Pericardium fibroblast (primary cell): ENCODE results near the gene CNTF. TPM values are rescaled to one million over a fixed set of nuclear protein-coding genes. Genes with fewer than 3 reads are reported as not detected.

ENCODE experiments used
- total RNA-seq: library from RNA; depleted of rRNA; stranded (reverse); fragments of >200 nt; gene quantifications from 2 replicates; pipeline ENCODE4 v1.2.3, GENCODE V29; 2015

Gene CNTF, protein sequence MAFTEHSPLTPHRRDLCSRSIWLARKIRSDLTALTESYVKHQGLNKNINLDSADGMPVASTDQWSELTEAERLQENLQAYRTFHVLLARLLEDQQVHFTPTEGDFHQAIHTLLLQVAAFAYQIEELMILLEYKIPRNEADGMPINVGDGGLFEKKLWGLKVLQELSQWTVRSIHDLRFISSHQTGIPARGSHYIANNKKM
- 0.12 and 0.17 TPM in 2 replicates for total RNA-seq

GRCh38 chr11:58622344-58622743, at the start of gene CNTF:
TSS of gene CNTF (plus strand) at chr11:58622665. CDS start at chr11:58622753, 88 bp downstream.

DNA sequence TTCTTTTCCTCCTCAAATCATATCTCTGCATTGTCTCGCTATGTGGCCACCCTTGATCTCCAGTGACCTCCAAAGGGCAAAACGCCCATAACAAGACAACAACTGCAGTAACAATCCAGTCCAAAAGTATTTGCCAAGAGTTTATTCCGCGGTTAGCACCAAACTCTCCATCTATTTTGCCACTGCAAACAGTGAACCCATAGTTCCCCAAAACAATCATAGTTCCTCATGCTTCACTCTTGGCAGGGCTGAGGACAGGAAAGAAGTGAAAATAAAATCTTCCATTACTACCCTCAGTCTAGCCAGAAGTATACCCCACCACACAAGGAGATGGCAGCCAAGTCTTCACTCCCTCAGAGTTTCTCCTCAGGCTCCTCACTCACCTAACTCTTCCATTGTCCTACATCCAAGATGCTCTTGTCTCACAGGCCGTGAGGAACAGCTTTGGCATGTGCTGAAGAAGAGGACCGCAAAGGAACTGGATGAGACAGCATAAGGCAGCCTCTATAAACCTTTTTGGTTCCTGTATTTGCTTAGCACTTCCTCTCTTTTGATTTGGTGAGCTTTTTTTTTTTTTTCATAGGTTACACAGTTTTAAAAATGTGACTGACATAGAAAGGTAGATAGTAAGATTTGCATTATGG, 47.0 kb upstream of the CNTF start, which contains the start of gene LPXN:
TSS of gene LPXN (minus strand) at position 480 of the 644 bp plus-strand sequence. CDS start at position 396, 84 bp downstream.

DNA sequence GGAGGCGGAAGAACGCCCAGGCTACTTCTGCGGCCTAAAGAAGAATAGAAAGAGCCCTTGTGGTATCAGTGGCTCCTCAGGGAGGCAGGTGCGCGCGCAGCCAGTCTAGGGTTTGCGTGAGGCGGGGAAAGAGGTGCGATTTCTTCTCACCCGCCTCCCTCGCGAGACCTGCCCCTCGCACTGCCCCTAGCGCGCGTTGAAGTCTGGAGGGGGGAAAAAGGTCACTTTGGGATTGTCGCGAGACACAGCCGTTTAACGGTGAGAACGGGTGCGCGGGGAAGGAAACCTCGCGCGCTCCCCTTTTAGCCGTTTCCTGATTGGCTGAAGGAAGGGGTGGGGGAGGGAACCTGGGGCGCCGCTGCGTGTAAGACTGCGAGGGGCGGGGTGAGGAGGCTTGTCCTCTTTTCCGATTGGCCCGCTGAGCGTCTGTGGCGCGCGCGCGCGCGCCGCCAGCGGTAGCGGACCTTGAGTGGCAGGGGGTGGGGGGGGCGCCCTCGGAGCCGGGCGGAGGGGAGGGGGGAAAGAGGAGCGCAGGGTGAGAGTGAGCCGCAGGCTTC, 43.8 kb upstream of the CNTF start, which contains the start of gene ZFP91:
TSS of gene ZFP91 (plus strand) at position 429 of the 557 bp plus-strand sequence. CDS start 219 bp downstream, outside the sequence.

Other genes with a start within 250 kb of the CNTF start
- not detected in 2 replicates for gene OR5B3, start 215.8 kb upstream of the CNTF start, total RNA-seq
- gene OR5B2, start 194.5 kb upstream of the CNTF start, total RNA-seq: not detected in 2 replicates
- not detected in 2 replicates for gene OR5B12, start 180.4 kb upstream of the CNTF start, total RNA-seq
- gene OR5B21, start 114.6 kb upstream of the CNTF start, total RNA-seq: not detected in 2 replicates
- 2.8 and 3.5 TPM in 2 replicates for gene LPXN, start 46.8 kb upstream of the CNTF start, total RNA-seq
- gene ZFP91, start 43.6 kb upstream of the CNTF start, total RNA-seq: 27.1 and 27.9 TPM in 2 replicates
- not detected in 2 replicates for gene GLYAT, start 109.3 kb downstream of the CNTF start, total RNA-seq
- 0.17 and 1.1 TPM in 2 replicates for gene GLYATL2, start 222.0 kb downstream of the CNTF start, total RNA-seq